GM10248 (cell line): ENCODE data around the gene KIR3DL3.
"Not testable (repeated sequence)": the region's sequence is repeated elsewhere in the genome, so short reads cannot be mapped to it uniquely, and the experiment has no call there.

Experiments used
- CTCF ChIA-PET: fragments of 300-600 bp; sonication (Branson Sonifier 250); formaldehyde crosslinking; extraction: SDS; loops from one replicate; lab custom pipeline; 2021; ENCODE audit warnings: antibody characterized with exemption; lab: Yijun Ruan, JAX
- POLR2A ChIA-PET: fragments of 350-650 bp; sonication (Branson Sonifier 250); formaldehyde crosslinking; extraction: SDS; loops from one replicate; lab custom pipeline; 2020; ENCODE audit warnings: antibody characterized with exemption; lab: Yijun Ruan, JAX
- DNase-seq: peaks from one replicate; pipeline ENCODE4 v3.0.0; 2012; ENCODE audit errors: extremely low spot score

The KIR3DL3 gene

DNA sequence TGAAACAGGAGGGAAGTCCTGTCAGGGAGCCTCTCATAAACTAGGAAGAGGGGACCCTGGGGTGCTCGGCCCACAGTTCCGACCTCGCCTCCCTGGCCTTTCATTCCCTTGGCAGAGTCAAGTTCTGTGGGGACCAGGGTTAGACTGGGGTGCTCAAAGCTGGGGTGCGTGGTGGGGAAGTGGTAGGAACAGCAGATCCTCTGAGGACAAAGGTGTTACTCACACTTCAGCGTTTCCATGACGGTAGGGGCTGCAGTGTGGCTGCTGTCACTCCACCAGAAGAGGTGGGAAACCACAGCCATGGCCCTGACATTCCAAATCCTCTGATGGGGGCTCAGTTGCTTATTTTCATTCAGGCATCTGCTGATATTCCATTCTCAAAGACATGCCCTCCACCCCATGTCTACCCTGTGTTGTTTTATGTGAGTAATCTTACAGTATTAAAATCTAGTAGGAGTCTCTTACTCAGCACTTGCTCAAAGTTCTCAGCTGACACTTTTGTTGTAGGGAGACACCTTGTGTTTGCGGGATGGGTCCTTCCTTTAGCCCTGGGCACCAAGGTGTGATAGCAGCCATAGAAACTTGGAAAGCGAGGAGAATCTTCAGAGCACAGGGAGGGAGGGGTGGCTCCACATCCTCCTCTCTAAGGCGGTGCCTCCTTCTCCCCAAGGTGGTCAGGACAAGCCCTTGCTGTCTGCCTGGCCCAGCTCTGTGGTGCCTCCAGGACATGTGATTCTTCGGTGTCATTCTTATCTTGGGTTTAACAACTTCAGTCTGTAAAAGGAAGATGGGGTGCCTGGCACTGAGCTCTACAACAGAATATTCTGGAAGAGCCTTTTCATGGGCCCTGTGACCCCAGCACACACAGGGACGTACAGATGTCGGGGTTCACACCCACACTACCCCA is 32.2 kb downstream of the KIR3DL3 start:
- POLR2A ChIA-PET, DNase-seq, CTCF ChIA-PET: not testable (repeated sequence)

DNA sequence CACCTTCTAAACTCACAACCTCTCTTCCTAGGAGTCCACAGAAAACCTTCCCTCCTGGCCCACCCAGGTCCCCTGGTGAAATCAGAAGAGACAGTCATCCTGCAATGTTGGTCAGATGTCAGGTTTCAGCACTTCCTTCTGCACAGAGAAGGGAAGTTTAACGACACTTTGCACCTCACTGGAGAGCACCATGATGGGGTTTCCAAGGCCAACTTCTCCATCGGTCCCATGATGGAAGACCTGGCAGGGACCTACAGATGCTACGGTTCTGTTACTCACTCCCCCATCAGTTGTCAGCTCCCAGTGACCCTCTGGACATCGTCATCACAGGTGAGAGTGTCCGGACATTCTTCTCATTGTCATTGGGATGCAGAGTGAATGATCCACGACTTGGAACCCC is 34.3 kb downstream of the KIR3DL3 start:
- CTCF ChIA-PET, DNase-seq, POLR2A ChIA-PET: not testable (repeated sequence)

DNA sequence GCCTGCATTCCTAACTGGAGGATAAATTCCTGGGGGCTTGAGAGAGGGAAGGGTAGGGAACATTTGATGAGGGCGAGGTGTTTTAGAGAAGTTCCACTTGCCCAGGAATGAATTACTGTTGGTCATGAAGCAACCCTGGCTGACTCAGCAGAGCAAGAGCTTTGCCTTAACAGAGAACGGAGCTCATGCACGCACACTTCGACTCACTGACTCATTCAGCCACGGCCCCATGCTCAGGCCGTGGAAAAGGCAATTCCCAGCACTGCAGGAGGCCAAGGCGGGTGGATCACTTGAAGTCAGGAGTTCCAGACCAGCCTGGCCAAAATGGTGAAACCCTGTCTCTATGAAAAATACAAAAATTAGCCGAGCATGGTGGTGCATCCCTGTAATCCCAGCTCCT is 40.0 kb downstream of the KIR3DL3 start:
- CTCF ChIA-PET, POLR2A ChIA-PET, DNase-seq: not testable (repeated sequence)

GRCh38 chr19:54766464-54766863 is 42.2 kb downstream of the KIR3DL3 start:
- CTCF ChIA-PET, DNase-seq, POLR2A ChIA-PET: not testable (repeated sequence)

DNA sequence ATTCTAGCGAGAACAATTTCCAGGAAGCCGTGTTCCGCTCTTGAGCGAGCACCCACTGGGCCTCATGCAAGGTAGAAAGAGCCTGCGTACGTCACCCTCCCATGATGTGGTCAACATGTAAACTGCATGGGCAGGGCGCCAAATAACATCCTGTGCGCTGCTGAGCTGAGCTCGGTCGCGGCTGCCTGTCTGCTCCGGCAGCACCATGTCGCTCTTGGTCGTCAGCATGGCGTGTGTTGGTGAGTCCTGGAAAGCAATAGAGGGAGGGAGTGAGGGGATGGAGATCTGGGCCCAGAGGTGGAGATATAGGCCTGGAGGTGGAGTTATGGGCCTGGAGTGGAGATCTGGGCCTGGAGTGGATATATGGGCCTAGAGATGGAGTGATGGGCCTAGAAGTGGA is 45.4 kb downstream of the KIR3DL3 start, which contains the start of gene KIR2DL1:
Gene KIR2DL1, plus strand, starts transcription at position 148 of the 400 bp plus-strand sequence. Its CDS starts 58 bp downstream, at position 206.
- POLR2A ChIA-PET, result not testable (repeated sequence)

GRCh38 chr19:54770511-54770910 is 46.3 kb downstream of the KIR3DL3 start:
- POLR2A ChIA-PET, CTCF ChIA-PET, DNase-seq: not testable (repeated sequence)

More for the DNA sequence above, 45.4 kb downstream of the KIR3DL3 start, which contains the start of gene KIR2DL1:
- CTCF ChIA-PET, DNase-seq: not testable (repeated sequence)

DNA sequence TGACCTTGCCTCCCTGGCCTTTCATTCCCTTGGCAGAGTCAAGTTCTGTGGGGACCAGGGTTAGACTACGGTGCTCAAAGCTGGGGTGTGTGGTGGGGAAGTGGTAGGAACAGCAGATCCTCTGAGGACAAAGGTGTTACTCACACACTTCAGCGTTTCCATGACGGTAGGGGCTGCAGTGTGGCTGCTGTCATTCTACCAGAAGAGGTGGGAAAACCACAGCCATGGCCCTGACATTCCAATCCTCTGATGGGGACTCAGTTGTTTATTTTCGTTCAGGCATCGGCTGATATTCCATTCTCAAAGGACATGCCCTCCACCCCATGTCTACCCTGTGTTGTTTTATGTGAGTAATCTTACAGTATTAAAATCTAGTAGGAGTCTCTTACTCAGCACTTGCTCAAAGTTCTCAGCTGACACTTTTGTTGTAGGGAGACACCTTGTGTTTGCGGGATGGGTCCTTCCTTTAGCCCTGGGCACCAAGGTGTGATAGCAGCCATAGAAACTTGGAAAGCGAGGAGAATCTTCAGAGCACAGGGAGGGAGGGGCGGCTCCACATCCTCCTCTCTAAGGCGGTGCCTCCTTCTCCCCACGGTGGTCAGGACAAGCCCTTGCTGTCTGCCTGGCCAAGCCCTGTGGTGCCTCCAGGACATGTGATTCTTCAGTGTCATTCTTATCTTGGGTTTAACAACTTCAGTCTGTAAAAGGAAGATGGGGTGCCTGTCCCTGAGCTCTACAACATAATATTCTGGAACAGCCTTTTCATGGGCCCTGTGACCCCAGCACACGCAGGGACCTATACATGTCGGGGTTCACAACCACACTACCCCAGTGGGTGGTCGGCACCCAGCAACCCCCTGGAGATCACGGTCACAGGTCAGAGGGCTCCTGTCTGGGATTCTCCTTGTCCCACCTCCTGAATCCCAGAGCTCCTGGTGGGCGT is 47.0 kb downstream of the KIR3DL3 start:
- CTCF ChIA-PET, DNase-seq, POLR2A ChIA-PET: not testable (repeated sequence)

DNA sequence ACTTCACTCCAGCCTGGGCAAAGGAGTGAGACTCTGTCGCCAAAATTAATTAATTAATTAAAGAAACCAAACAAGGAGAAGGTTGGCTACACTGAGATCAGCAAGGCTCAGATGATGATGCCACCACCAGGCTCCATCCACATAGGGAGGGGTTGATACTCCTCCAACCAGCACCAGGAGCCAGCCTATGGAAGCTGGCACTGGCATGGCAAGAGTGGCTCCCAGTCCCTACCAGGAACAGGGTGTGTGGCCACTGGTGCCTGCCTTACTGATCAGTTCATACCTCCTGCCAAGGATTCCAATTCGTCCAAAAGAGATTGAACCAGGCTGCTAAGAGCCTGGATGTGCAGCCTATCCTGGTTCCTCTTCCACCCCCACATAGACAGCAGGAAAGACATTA is 48.4 kb downstream of the KIR3DL3 start:
- DNase-seq, POLR2A ChIA-PET, CTCF ChIA-PET: not testable (repeated sequence)

GRCh38 chr19:54775095-54775815 is 51.0 kb downstream of the KIR3DL3 start:
- POLR2A ChIA-PET, CTCF ChIA-PET, DNase-seq: not testable (repeated sequence)

- CTCF ChIA-PET, POLR2A ChIA-PET, DNase-seq: not testable (repeated sequence)
Measured at GRCh38 chr19:54775830-54776229, 51.6 kb downstream of the KIR3DL3 start.

DNA sequence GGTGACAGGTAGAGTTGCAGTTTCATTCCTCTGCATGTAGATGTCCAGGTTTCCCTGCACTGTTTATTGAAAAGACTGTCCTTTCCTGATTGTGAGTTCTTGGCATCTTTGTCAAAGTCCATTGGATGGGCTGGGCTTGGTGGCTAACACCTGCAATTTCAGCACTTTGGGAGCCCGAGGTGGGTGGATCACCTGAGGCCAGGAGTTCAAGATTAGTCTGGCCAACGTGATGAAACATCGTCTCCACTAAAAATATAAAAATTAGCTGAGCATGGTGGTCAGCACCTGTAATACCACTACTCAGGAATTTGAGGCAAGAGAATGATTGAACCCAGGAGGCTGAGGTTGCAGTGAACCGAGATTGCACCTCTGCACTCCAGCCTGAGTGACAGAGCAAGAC is 53.6 kb downstream of the KIR3DL3 start:
- CTCF ChIA-PET, DNase-seq, POLR2A ChIA-PET: not testable (repeated sequence)

GRCh38 chr19:54778896-54779295 is 54.7 kb downstream of the KIR3DL3 start:
- POLR2A ChIA-PET, DNase-seq, CTCF ChIA-PET: not testable (repeated sequence)

- CTCF ChIA-PET, POLR2A ChIA-PET, DNase-seq: not testable (repeated sequence)
Measured at GRCh38 chr19:54782916-54783315, 58.7 kb downstream of the KIR3DL3 start.
